OCI-LY1 (cell line): ENCODE data around the gene CTNNBL1.

Experiments used
- EZH2 ChIP-seq: fragments of 200-600 bp; sonication (generic), shearing (Covaris generic); IDR thresholded peaks from 2 replicates; pipeline ENCODE4 v1.8.0; 2017; ENCODE audit warnings: borderline replicate concordance, mixed run types, mild to moderate bottlenecking, antibody characterized with exemption, low read length, moderate library complexity, mixed read lengths
- TF ChIP-seq, protein P1 (sequence below): fragments of 200-600 bp; sonication (generic), shearing (Covaris generic); IDR thresholded peaks from 2 replicates; pipeline ENCODE4 v1.5.1; 2017; ENCODE audit warnings: mild to moderate bottlenecking, antibody characterized with exemption, low read length, moderate library complexity, mixed read lengths

DNA sequence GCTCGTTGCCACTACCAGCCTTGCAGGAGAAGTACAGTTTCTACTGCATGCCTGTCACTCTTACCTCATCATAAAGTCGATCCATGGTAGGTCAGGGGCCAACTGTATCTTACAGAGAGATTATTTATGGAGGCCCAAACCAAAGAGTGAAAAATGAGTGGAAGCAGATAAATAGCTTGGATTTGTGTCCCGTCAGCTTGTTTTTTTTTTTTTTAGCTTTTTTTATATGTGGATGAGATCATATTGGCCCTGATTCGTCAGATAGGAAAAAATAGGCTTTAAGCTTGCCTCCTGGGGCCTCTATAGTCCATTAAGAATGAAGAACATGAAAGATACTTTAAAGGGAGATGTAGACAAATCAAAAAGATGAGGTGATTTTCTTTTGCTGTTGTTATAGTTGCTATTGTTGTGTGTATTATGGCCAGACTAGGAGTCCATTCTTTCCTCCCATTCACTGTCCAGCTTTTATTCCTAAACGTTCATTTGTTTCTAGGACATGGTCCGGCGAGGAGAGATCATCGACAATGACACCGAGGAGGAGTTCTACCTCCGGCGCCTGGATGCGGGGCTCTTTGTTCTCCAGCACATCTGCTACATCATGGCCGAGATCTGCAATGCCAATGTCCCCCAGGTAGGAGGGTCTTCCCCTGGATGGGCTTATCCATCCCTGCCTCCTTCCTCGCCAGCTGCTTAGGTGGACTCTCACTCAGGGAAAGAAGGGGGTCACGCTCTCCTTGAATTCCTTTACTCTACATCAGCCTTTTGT is 165.8 kb downstream of the CTNNBL1 start:
- TF ChIP-seq, protein P1, sequence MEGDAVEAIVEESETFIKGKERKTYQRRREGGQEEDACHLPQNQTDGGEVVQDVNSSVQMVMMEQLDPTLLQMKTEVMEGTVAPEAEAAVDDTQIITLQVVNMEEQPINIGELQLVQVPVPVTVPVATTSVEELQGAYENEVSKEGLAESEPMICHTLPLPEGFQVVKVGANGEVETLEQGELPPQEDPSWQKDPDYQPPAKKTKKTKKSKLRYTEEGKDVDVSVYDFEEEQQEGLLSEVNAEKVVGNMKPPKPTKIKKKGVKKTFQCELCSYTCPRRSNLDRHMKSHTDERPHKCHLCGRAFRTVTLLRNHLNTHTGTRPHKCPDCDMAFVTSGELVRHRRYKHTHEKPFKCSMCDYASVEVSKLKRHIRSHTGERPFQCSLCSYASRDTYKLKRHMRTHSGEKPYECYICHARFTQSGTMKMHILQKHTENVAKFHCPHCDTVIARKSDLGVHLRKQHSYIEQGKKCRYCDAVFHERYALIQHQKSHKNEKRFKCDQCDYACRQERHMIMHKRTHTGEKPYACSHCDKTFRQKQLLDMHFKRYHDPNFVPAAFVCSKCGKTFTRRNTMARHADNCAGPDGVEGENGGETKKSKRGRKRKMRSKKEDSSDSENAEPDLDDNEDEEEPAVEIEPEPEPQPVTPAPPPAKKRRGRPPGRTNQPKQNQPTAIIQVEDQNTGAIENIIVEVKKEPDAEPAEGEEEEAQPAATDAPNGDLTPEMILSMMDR = no peak
- TF ChIP-seq EZH2 = no peak
